Cardiac septum (tissue), 1 donor: ENCODE data around the gene CLDND2. TPM values are rescaled to one million over a fixed set of nuclear protein-coding genes. Genes with fewer than 3 reads are reported as not detected.

ENCODE experiments used
- DNase-seq: peaks from one replicate; pipeline ENCODE4 v3.0.0-alpha.2; 2020; ENCODE audit warnings: low spot score
- intact Hi-C: fragments of 100-400 bp; cut with DNase I; formaldehyde crosslinking; loops from one replicate; pipeline ENCODE4 v1.14.0; 2022
- total RNA-seq: library from RNA; stranded (reverse); fragmentation: NEBNext Ultra II Directional; extraction: Animal tissue kit (Norgen Biotek cat#: 25700); gene quantifications from one replicate; pipeline ENCODE4 v1.2.1, GENCODE V29; 2021
- donor health status: DM: no; HTN: no; CAD: no.

The CLDND2 gene
- total RNA-seq, 1 donor from 2014 or later = 1.0 TPM

DNA sequence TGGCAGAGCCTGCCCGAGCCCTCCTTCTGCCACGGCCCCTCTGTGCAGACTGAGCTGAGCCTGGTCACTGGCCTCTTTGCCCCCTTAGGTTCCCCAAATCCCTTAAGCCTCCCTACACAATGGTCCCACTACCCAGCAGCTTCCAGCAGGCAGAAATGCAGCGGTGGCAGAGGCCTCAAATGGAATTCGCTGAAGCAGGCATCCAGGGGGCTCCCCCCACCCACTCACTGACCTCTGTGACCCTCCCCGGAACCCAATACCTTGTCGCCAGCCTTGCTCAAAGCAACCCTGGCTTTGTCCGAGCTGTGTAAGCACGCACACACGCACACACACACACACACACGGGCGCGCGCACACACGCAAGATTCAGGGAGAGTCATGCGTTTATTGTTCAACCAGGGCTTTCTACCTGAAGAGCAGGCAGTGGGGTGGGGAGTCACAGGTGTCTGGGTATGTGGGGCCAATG lies 19.2 kb upstream of the CLDND2 start, which contains the start of gene LIM2:
Gene LIM2, minus strand, starts transcription at position 51 of the 466 bp plus-strand sequence. CDS start 531 bp downstream, outside the sequence.
- intact Hi-C loops = no loop called here

DNA sequence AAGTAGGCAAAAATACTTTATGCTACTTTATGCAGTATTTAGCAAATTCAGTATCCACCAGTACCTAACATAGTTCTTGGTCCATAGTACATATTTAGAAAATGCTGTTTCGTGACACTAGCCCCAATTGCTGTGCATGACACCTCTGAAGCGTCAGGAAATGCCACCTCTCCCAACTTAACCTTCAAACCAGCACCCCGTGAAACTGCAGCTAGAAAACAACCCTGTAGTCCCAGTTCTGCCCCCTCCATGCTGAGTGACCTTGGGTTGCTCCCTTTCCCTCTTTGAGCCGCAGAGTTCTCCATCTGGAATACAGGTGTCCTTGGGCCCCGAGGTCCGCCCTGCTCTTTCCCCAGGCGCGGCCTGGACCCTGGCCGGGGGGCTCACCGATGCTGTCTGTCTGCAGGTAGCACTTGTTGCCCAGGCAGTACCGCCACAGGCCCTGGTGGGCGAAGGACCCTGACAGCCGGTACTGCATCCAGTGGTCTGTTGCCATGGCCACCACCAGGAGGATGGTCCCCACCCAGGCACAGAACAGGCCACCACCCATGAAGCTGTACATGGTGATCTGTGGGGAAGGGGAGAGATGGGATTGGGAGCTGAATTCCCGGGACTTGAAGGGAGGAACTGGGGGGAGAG lies 18.2 kb upstream of the CLDND2 start:
- intact Hi-C loops = no loop called here
- DNase-seq = peak; percentile 56

More for the DNA sequence above, 19.2 kb upstream of the CLDND2 start, which contains the start of gene LIM2:
- peak; percentile 27 for DNase-seq

DNA sequence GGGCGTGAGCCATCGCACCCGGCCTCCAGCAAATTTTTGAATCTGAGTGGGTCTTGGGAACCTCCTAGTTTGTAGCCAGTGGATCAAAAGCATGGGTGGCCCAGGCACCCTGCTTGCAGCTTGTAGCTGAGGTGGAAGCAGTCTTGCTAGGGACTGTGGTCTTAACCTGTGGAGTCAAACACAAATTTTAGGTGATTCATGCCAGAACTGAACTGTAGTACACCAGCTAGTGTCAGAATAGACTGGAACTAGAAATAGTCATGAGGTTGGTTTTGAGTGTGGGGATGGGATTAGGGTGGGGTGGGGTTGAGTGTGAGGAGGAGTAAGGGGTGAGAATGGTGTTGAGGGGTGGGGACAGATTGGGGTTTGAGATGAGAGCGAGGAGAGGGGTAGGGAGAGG lies 13.2 kb upstream of the CLDND2 start:
- DNase-seq = peak; percentile 24
- intact Hi-C loops = no loop called here

DNA sequence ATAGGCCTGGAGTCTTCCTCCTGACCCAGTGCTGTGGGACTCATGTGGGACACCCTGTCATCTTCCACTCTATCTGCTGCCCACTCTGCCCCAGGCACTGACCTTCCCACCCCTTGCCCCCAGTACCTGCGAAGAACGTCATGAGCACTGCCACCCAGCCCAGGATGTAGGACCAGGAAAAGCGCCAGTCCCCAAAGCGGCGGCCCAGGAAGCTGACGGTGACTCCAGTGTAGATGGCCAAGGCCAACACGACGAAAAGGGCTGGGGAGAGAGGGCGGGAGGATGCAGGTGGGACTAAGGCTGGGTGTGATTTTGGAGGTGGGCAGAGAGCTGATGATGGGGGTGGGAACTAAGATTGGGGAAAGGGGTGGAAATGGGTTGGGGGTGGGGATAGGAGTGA lies 11.6 kb upstream of the CLDND2 start:
- DNase-seq = no peak

DNA sequence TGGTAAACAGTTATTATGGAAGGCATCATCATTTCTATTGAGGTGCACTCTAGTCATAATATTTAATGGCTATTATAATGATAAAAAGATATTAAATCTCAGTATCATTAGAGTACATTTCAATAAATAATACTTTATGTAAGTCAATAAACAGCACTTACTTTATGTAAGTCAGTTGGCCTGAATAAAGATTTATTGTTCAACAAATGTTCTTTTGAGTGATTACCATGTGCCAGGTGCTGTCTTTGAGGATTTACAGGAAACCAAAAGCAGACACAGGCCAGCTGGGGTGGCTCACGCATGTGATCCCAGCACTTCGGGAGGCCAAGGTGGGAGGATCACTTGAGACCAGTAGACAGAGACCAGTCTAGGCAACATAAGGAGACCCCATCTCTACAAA lies 8.6 kb upstream of the CLDND2 start:
- intact Hi-C loops = no loop called here
- no peak for DNase-seq

More for the DNA sequence above, 11.6 kb upstream of the CLDND2 start:
- intact Hi-C loops = no loop called here

DNA sequence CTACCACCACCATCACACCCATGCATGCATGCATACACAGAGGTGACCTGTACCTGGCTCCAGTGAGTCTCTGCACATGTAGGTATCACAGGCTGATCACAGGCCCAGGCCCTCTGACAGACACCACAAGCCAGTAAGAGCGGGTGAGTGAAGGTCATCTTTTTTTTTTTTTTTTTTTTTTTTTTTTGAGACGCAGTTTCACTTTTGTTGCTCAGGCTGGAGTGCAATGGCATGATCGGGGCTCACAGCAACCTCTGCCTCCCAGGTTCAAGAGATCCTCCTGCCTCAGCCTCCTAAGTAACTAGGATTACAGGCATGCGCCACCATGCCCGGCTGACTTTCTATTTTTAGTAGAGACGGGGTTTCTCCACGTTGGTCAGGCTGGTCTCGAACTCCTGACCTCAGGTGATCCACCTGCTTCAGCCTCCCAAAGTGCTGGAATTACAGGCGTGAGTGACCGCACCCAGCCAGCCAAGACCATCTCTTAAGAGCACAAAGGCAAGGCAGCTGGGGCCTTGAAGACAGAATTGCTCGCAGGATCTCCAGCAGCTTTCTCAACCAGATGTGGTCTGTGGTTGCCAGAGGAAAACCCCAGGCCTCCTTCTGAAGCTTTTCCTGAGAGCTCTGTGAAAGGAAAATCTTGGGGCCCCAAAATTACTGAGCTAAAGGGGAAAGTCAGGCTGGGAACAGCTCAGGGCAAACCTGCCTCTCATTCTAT lies 6.9 kb upstream of the CLDND2 start:
- DNase-seq = peak; percentile 56
- intact Hi-C loops = no loop called here

DNA sequence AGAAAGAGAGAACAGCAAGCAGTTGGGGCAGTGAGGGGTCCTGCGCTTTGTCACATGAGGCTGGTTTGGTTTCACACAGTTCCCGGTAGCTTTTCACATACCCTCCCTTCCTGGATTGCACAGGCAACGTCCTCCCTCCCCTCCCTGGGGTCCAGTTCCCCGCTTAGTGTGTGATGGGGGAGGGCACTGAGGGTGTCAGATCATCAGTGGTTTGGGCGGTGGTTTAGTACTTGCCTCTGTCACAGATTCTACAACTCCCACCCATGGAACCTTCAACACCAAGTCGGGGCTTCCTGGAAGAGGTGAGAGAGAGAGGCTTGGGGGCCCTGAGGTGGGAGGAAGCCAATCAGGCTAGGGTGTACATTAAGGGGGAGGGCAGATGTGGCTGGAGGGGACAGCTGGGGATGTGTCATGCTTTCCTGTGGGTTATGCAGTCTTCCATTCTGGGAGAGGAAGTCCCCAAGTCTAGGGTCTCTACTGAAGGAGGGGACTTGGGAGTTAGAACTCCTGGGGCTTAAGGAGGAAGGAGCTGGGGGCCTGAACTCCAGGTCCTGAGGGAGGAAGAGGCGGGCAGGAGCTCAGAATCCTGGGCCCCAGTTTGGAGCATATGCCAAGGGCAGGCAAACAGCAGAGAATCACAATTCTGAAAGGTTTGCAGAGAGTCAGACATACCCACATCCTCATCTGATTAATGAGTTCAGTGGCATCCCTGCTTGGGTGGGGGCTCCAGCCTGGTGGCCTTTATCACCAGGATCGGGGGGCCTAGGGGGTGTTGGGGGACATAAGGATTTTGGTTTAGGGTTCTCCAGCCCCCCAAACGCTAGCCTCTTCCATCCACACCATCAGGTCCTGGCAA lies 4.1 kb upstream of the CLDND2 start, which contains the start of gene NKG7:
Gene NKG7, minus strand, starts transcription at position 6 of the 856 bp plus-strand sequence. CDS start 119 bp downstream, outside the sequence.
- intact Hi-C loops = no loop called here
- DNase-seq = peak; percentile 75

DNA sequence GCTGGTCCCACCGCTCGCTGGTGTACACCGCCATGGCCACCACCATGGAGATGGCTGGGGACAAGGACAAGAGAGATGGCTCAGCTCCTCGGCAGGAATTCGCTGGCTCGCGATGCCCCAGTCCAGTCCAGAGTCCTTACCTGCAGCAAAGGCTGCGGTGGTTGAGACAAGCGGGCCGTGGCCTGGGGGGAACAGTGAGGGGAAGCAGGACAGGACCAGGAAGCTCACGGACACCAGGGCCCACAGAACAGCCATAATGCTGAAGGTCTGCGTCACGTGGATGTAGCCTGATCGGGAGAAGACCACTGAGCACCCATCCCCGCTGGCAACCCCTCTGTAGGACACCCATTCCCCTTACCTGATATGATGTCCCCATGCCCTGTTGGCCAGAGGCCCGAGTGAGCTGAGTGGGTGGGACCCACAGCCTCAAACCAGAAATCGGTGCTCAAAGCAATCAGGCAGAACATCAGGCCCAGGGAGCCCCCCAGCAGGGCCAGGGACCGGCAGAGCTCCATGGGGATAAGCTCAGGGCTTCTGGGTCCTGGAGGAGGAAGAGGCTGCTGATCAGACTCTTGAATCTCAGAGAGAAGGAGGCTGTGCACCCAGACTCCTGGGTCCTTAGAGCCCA lies 3.3 kb upstream of the CLDND2 start:
- DNase-seq = peak; percentile 75
- intact Hi-C loops = no loop called here

DNA sequence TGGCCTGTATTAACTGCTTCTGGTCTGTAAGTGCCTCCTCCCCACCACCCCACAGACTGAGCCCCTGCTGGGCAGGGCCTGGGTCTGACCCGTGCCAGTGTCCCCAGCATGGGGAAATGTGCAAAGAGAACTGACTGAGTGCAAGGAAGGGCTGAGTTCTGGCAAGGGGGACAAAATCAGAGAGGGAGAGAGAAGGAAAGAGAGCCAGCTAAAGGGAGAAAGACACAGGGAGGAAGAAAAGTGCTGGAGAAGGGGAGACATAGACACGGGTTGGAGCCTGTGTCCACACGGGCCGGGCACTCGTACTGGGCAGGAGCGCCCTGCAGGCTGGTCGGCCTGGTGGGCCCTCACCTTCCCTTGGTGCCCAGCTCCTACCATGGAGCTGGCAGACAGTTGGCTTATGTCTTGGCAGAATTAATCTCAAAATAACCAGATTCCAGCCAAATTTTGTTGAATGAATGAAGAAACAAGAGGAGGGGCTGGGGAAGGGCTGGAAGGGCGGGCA lies 2.4 kb upstream of the CLDND2 start:
- peak; percentile 71 for DNase-seq
- intact Hi-C loops = no loop called here

DNA sequence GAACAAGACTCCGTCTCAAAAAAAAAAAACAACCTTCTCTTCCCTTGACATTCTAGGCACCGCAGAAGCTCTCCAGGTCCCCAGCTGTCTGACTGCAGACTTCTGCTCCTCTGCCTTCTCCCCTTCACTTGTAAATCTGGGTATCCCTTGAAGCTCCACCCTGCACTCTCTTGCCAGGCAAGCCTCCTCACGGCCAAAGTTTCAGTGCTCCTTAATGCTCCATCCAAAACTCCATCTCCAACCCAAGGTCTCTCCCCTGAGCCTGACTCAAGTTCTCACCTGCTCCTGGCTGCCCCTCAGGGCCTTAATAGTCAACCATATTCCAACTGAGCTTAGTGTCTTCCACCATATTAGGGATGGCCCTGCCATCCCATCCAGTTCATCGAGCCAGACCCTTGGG lies 1.4 kb upstream of the CLDND2 start:
- peak; percentile 68 for DNase-seq
- intact Hi-C loops = no loop called here

DNA sequence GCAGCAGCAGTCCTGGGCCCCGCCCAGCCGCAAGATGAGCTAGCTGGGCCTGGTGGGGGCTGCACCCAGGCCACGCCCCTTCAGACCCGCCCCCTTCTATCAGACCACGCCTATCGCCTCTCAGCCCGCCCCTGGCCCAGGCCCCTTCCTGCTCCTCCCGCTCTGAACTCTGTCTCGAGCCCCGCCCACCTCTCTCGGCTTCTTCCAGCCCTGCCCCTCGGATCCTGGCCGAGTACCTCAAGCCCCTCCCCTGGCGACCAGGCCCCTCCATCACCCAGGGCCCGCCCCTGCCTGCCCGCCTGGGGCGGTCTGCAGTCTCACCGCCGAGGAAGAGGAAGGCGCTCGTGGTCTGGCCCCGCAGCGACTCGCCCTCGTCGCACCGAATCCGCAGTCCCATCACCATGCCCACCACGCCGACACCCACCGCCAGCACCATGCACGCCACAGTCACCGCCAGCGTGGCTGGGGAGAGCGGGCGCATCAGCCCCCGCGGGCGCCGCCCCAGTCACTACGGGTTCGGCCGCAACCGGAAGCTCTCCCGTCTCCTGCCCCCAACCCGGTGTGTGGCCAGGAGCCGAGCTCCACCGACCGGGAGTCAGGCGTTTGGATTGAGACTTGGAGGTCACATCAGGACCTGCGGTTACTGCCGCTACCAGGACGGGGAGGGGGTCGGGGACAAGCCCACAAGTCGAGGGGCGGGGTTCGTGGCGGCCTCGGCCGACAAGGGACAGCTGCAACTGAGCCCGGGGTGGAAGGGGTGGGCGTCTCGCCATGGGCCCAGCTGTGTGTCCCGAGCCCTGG lies 1.0 kb downstream of the CLDND2 start:
- peak; percentile 100 for DNase-seq
- intact Hi-C loops = loop anchor here (2.0 kb wide), 3 partner anchors 27 to 321 kb away; no protein-coding TSS in a partner anchor

DNA sequence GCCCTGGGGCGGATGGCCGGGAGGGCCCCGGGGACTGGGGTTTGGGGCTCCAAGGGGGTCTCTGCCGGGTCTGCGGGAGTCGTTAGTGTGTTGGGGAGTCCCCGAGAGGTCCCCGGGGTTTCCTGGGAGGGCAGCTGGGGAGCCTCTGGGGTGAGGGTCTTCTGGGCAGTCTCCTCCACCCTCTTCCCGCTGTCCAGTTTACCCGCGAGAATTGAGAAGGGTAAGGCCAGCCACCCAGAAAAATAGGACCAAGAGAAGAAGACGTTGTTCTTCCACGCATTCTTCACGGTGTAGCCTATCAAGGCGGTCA lies 1.6 kb downstream of the CLDND2 start:
- no peak for DNase-seq
- intact Hi-C loops = loop anchor here (2.0 kb wide), 2 partner anchors 26 to 28 kb away; no protein-coding TSS in a partner anchor

DNA sequence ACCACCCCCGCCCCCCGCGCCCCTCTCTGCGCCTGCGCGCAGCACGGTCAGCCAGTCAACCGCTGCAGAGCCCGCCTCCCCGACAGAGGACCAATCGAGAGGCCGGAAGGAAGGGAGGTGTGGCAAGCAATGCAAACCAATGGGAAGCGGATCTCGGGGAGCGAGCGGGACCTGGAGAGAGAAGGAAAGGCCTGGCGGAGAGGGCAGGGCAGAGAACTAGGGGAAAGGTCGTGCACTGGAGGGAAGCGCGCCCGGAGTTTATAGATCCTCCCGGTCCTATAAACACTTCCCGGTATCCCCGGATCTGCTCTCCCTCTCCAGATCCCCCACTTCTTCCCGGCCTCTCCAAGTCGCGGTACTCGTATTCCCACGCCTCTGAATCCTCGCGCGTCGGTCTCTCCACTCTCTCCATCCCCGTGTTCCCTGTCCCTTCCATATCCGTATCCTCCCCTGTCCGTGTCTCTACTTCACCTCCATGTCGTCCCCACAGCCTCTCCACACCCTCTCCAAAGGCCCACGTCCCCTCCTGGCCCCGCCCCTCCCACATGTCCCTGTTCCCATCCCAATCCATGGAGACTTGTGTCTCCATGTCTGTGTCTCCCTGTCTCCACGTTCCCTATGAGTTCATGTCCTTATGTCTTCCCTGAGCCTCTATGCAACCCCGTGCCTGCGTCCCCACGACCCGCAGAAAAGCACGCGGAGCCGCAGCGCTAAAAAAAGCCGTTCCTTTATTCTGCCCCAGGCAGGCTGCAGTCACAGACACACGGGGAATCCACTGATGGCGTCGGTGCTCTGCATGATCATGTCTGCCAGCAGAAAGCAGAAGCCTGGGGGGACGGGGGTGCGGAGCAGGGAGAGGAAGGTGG lies 2.2 kb downstream of the CLDND2 start:
- intact Hi-C loops = loop anchor here (2.0 kb wide), 2 partner anchors 26 to 28 kb away; no protein-coding TSS in a partner anchor
- peak; percentile 99 for DNase-seq

DNA sequence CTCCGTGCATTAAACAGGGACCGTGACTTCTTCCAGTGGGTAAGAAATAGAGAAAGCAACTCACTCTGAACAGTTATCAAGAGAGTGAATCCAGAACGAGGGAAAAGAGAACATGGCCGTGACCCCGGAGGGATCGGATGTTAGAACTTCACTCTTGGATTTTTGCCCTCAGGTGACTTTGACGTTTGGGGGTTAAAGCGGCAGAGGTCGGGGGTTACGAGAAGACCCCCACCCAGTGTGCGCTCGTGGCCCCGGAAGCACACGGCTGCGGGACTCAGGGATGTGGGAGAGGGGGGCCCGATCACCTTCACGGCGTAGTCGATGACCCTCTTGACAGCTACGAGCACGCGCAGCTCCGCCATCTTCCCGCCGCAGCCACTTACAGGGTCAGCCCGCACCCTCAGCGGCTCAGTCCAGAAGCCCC lies 2.8 kb downstream of the CLDND2 start, which contains the start of gene ETFB:
Gene ETFB, minus strand, starts transcription at position 424 of the 424 bp plus-strand sequence. Its CDS starts 62 bp downstream, at position 362.
- DNase-seq = no peak
- intact Hi-C loops = loop anchor here (2.0 kb wide), 2 partner anchors 25 to 29 kb away; no protein-coding TSS in a partner anchor

DNA sequence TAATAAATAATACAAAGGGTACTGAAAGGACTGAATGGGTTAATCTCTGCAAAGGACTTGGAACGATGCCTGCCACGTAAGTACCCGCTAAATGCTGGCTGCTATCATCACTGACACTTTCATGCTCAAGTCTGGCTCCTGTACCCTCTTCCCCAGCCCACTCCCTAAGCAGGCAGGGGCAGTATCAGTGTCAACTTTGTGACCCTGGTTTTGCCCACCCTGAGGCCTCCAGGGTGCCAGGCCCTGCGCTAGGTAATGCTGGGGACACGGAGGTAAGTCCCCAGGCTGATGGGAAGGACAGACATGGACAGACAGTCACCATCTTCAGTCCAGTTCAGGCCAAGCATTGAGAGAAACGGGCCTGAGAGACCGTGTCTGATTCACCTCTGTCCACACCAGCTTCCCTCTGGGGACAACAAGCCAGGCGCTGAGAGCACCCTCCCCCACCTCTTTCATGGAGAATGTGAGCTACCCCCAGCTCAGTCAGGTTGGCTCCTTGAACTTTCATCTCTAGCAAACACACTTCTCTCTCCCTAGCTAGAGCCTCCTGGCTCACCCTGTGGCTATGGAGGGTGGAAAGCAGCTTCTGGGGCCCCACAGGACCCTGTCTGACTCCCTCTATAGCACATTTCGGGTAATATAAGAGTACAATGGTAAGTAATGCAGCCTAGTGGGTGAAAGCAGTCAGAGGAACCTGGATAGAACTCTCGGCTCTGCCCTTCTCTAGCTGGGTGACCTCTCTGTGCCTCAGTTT lies 3.4 kb downstream of the CLDND2 start:
- no peak for DNase-seq
- intact Hi-C loops = no loop called here
